G401 (cell line): ENCODE data around the gene LNPEP. TPM values are rescaled to one million over a fixed set of nuclear protein-coding genes. Genes with fewer than 3 reads are reported as not detected.

Experiments
- DNase-seq: peaks from one replicate; pipeline ENCODE4 v3.0.0-alpha.2; 2015; ENCODE audit warnings: low spot score
- in situ Hi-C: cut with HindIII; loops from 2 replicates; pipeline ENCODE4 v1.10.0; 2016; ENCODE audit warnings: low sequenced_read_pairs, mixed read lengths
- total RNA-seq: library from RNA; depleted of rRNA; stranded (reverse); fragments of >200 nt; shearing (Covaris generic); gene quantifications from 2 replicates; pipeline ENCODE4 v1.2.3, GENCODE V29; 2014

The LNPEP gene
- total RNA-seq, 1 experiment from 2014 or later, result 16.6 TPM

- in situ Hi-C loops, result no loop called here
- DNase-seq, result no peak
Measured at GRCh38 chr5:96986450-96986849, 50.6 kb downstream of the LNPEP start.

- in situ Hi-C loops, result no loop called here
- no peak for DNase-seq
Measured at GRCh38 chr5:96990102-96990501, 54.2 kb downstream of the LNPEP start.

- no peak for DNase-seq
- in situ Hi-C loops, result no loop called here
Measured at GRCh38 chr5:96991708-96992107, 55.8 kb downstream of the LNPEP start.

GRCh38 chr5:96993760-96994159, 57.9 kb downstream of the LNPEP start:
- in situ Hi-C loops, result no loop called here
- DNase-seq, result no peak

GRCh38 chr5:96994493-96994892, 58.6 kb downstream of the LNPEP start:
- no peak for DNase-seq
- in situ Hi-C loops, result no loop called here

GRCh38 chr5:96995419-96995818, 59.5 kb downstream of the LNPEP start:
- DNase-seq, result no peak
- in situ Hi-C loops, result no loop called here

- peak; percentile 52 for DNase-seq
- in situ Hi-C loops, result no loop called here
Measured at GRCh38 chr5:96997265-96997859, 61.5 kb downstream of the LNPEP start.

- in situ Hi-C loops, result no loop called here
- no peak for DNase-seq
Measured at GRCh38 chr5:96999856-97000255, 64.0 kb downstream of the LNPEP start.

GRCh38 chr5:97000391-97000790, 64.5 kb downstream of the LNPEP start:
- no peak for DNase-seq
- in situ Hi-C loops, result no loop called here

GRCh38 chr5:97002983-97003382, 67.1 kb downstream of the LNPEP start:
- DNase-seq, result no peak
- in situ Hi-C loops, result no loop called here

- in situ Hi-C loops, result no loop called here
- no peak for DNase-seq
Measured at GRCh38 chr5:97004423-97005060, 68.7 kb downstream of the LNPEP start.

- DNase-seq, result no peak
- in situ Hi-C loops, result no loop called here
Measured at GRCh38 chr5:97006454-97007060, 70.7 kb downstream of the LNPEP start.

GRCh38 chr5:97009212-97009898, 73.5 kb downstream of the LNPEP start:
- no peak for DNase-seq
- in situ Hi-C loops, result no loop called here

- no peak for DNase-seq
- in situ Hi-C loops, result no loop called here
Measured at GRCh38 chr5:97009921-97010320, 74.0 kb downstream of the LNPEP start.

GRCh38 chr5:97010606-97011005, 74.7 kb downstream of the LNPEP start:
- no peak for DNase-seq
- in situ Hi-C loops, result no loop called here

- no peak for DNase-seq
- in situ Hi-C loops, result no loop called here
Measured at GRCh38 chr5:97011567-97011966, 75.7 kb downstream of the LNPEP start.

- in situ Hi-C loops, result no loop called here
- no peak for DNase-seq
Measured at GRCh38 chr5:97019435-97020117, 83.7 kb downstream of the LNPEP start.

- DNase-seq, result no peak
- in situ Hi-C loops, result no loop called here
Measured at GRCh38 chr5:97021416-97021815, 85.5 kb downstream of the LNPEP start.

GRCh38 chr5:97022898-97023297, 87.0 kb downstream of the LNPEP start:
- no peak for DNase-seq
- in situ Hi-C loops, result no loop called here

GRCh38 chr5:97026721-97027120, 90.8 kb downstream of the LNPEP start:
- in situ Hi-C loops, result no loop called here
- DNase-seq, result no peak
